T47D (cell line): ENCODE data around the gene ADD1.
"Not testable (repeated sequence)": the region's sequence is repeated elsewhere in the genome, so short reads cannot be mapped to it uniquely, and the experiment has no call there.

ENCODE experiments used
- DNase-seq, 2 experiments: peaks; one replicate each; pipeline versions ENCODE4 v3.0.0 to v3.0.0-alpha.2; 2011 to 2012; ENCODE audit warnings: low read depth in 1 of 2, low spot score in 1 of 2
- JUND ChIP-seq: IDR thresholded peaks from 2 replicates; pipeline ENCODE4 v1.6.1; 2012; ENCODE audit warnings: low read depth
- in situ Hi-C: cut with HindIII; loops from 2 replicates; pipeline ENCODE4 v1.10.0; 2016; ENCODE audit warnings: low sequenced_read_pairs, low pct_unique_long_range_greater_than_20kb

Gene ADD1

GRCh38 chr4:2946812-2947600 lies 103.4 kb downstream of the ADD1 start:
- DNase-seq: no peak
- TF ChIP-seq JUND: no peak
- in situ Hi-C loops: no loop called here

- no peak for TF ChIP-seq JUND
- DNase-seq: no peak
- in situ Hi-C loops: no loop called here
These were observed 104.3 kb downstream of the ADD1 start for GRCh38 chr4:2947926-2948325.

GRCh38 chr4:2948895-2949781 lies 105.5 kb downstream of the ADD1 start:
- no peak for TF ChIP-seq JUND
- in situ Hi-C loops: no loop called here
- DNase-seq: peak; percentile 64 to 75

GRCh38 chr4:2949782-2950125 lies 106.1 kb downstream of the ADD1 start:
- no peak for DNase-seq
- in situ Hi-C loops: no loop called here
- no peak for TF ChIP-seq JUND

GRCh38 chr4:2950221-2950989 lies 106.8 kb downstream of the ADD1 start:
- DNase-seq: no peak
- in situ Hi-C loops: no loop called here
- TF ChIP-seq JUND: no peak

- TF ChIP-seq JUND: no peak
- in situ Hi-C loops: no loop called here
- DNase-seq: no peak
These were observed 109.9 kb downstream of the ADD1 start for GRCh38 chr4:2953496-2953895.

- peak in 1 of 2 experiments; percentile 38 for DNase-seq
- no peak for TF ChIP-seq JUND
- in situ Hi-C loops: no loop called here
These were observed 110.9 kb downstream of the ADD1 start for GRCh38 chr4:2954358-2955185.

- in situ Hi-C loops, DNase-seq: not testable (repeated sequence)
These were observed 111.8 kb downstream of the ADD1 start for GRCh38 chr4:2955186-2956044.

- DNase-seq: no peak
- in situ Hi-C loops: no loop called here
- TF ChIP-seq JUND: no peak
These were observed 114.8 kb downstream of the ADD1 start for GRCh38 chr4:2958446-2958845.

GRCh38 chr4:2960450-2960849 lies 116.8 kb downstream of the ADD1 start:
- DNase-seq, in situ Hi-C loops: not testable (repeated sequence)

GRCh38 chr4:2961421-2961810 lies 117.8 kb downstream of the ADD1 start:
- no peak for DNase-seq
- no peak for TF ChIP-seq JUND
- in situ Hi-C loops: no loop called here
